ENCODE data around the gene DMWD. TPM values are rescaled to one million over a fixed set of nuclear protein-coding genes. Genes with fewer than 3 reads are reported as not detected.

Gene DMWD
- total and polyA plus RNA-seq, 2 donors (not counting 1 experiment from before 2014, with no cell fraction given), result 25.1 to 86.4 TPM

- no peak overlapping the region for H3K27ac Mint-ChIP-seq
- Histone ChIP-seq H2AFZ (ENCODE audit: insufficient read depth, low read depth, low read length, poor library complexity, severe bottlenecking) (no peak overlapping the region), H3K4me3 (ENCODE audit: control extremely low read depth in 1 of 5, extremely low read depth in 1 of 5, insufficient read depth in 1 of 5, low read depth in 2 of 5, low read length in 4 of 5) (no peak overlapping the region), H3K27ac (ENCODE audit: low read length in 2 of 2) (no peak overlapping the region), H3K4me1 (ENCODE audit: control insufficient read depth in 2 of 2, insufficient read depth in 2 of 2, low read length in 2 of 2) (no peaks in the 10 kb centered on the region), H3K9ac (ENCODE audit: low read length) (no peak overlapping the region), H4K20me1 (ENCODE audit: control insufficient read depth, insufficient read depth, low read length, poor library complexity, severe bottlenecking) (no peaks in the 10 kb centered on the region), H3K4me2 (replicated peaks; ENCODE audit: low read depth, low read length, poor library complexity, severe bottlenecking) (no peak overlapping the region), H3K9me3 (ENCODE audit: control extremely low read depth in 1 of 3, control insufficient read depth in 2 of 3, insufficient read depth in 1 of 3, low read length in 2 of 3) (no peaks in the 10 kb centered on the region), H3K36me3 (replicated peaks in 1 of 2; ENCODE audit: control extremely low read depth in 1 of 2, control insufficient read depth in 1 of 2, extremely low read depth in 1 of 2, insufficient read depth in 2 of 2, low read length in 1 of 2) (peaks cover 2 to 75% of the 10 kb centered on the region in 2 experiments), H3K79me2 (ENCODE audit: control insufficient read depth, insufficient read depth, low read length) (no peaks in the 10 kb centered on the region), H3K27me3 (replicated peaks in 1 of 4; ENCODE audit: control extremely low read depth in 1 of 4, control insufficient read depth in 3 of 4, insufficient read depth in 4 of 4, low read length in 3 of 4) (no peaks in the 10 kb centered on the region)
- POLR2A ChIA-PET, result no interaction called here
- 92% methylated on average over 16 of the region's 22 CpGs for WGBS (ENCODE audit: insufficient coverage)
- DNase-seq (no peak), ATAC-seq (ENCODE audit: low read depth) (no peak)
- no peaks in the 10 kb centered on the region for H3K9me3 Mint-ChIP-seq (ENCODE audit: insufficient read depth)
- intact Hi-C loops (cut with micrococcal nuclease), result no loop called here
- no peaks in the 10 kb centered on the region for H3K27me3 Mint-ChIP-seq
- TF ChIP-seq EZH2 (IDR thresholded peaks at IDR 0.05; ENCODE audit: borderline replicate concordance, insufficient read depth, low read depth, low read length, poor library complexity, severe bottlenecking) (no peak), CTCF (IDR thresholded peaks at IDR 0.05) (no peak)
- no peaks in the 10 kb centered on the region for H3K4me1 Mint-ChIP-seq
- CTCF ChIA-PET, result interaction anchor here (0.5 to 1.8 kb wide), 3 partner anchors 9 to 1493 kb away, joined by 4 to 9 read pairs (median 4); no protein-coding TSS in a partner anchor
- H3K4me3 Mint-ChIP-seq, result no peak overlapping the region
Observed at GRCh38 chr19:45825917-45826893, 33.6 kb upstream of the DMWD start.

- Histone ChIP-seq H3K79me2 (ENCODE audit: control insufficient read depth, insufficient read depth, low read length) (no peaks in the 10 kb centered on the region), H3K4me2 (replicated peaks; ENCODE audit: low read depth, low read length, poor library complexity, severe bottlenecking) (no peak overlapping the region), H4K20me1 (ENCODE audit: control insufficient read depth, insufficient read depth, low read length, poor library complexity, severe bottlenecking) (no peaks in the 10 kb centered on the region), H3K9me3 (ENCODE audit: control extremely low read depth in 1 of 3, control insufficient read depth in 2 of 3, insufficient read depth in 1 of 3, low read length in 2 of 3) (no peaks in the 10 kb centered on the region), H3K9ac (ENCODE audit: low read length) (no peak overlapping the region), H3K4me1 (ENCODE audit: control insufficient read depth in 2 of 2, insufficient read depth in 2 of 2, low read length in 2 of 2) (no peaks in the 10 kb centered on the region), H3K27me3 (replicated peaks in 1 of 4; ENCODE audit: control extremely low read depth in 1 of 4, control insufficient read depth in 3 of 4, insufficient read depth in 4 of 4, low read length in 3 of 4) (no peaks in the 10 kb centered on the region), H3K4me3 (ENCODE audit: control extremely low read depth in 1 of 5, extremely low read depth in 1 of 5, insufficient read depth in 1 of 5, low read depth in 2 of 5, low read length in 4 of 5) (no peak overlapping the region), H3K36me3 (replicated peaks in 1 of 2; ENCODE audit: control extremely low read depth in 1 of 2, control insufficient read depth in 1 of 2, extremely low read depth in 1 of 2, insufficient read depth in 2 of 2, low read length in 1 of 2) (peaks cover 2 to 73% of the 10 kb centered on the region in 2 experiments), H2AFZ (ENCODE audit: insufficient read depth, low read depth, low read length, poor library complexity, severe bottlenecking) (no peak overlapping the region), H3K27ac (ENCODE audit: low read length in 2 of 2) (no peak overlapping the region)
- intact Hi-C loops (cut with micrococcal nuclease), result no loop called here
- ChIA-PET CTCF (interaction anchor here (0.5 to 1.9 kb wide), 2 partner anchors 38 to 1494 kb away, joined by 3 to 4 read pairs; partner anchors contain the start of gene SYMPK), POLR2A (no interaction called here)
- Mint-ChIP-seq H3K9me3 (ENCODE audit: insufficient read depth) (no peaks in the 10 kb centered on the region), H3K4me3 (no peak overlapping the region), H3K27ac (no peak overlapping the region), H3K27me3 (no peaks in the 10 kb centered on the region), H3K4me1 (no peaks in the 10 kb centered on the region)
- ATAC-seq (ENCODE audit: low read depth) (no peak), DNase-seq (no peak)
- no peak for TF ChIP-seq EZH2 (IDR thresholded peaks at IDR 0.05; ENCODE audit: borderline replicate concordance, insufficient read depth, low read depth, low read length, poor library complexity, severe bottlenecking)
- no peak for TF ChIP-seq CTCF (IDR thresholded peaks at IDR 0.05)
- WGBS (ENCODE audit: insufficient coverage), result 100% methylated on average over 1 of the region's 8 CpGs
Observed at GRCh38 chr19:45825263-45825605, 32.6 kb upstream of the DMWD start.
